ENCODE data around the gene LCE4A.

LCE4A gene

DNA sequence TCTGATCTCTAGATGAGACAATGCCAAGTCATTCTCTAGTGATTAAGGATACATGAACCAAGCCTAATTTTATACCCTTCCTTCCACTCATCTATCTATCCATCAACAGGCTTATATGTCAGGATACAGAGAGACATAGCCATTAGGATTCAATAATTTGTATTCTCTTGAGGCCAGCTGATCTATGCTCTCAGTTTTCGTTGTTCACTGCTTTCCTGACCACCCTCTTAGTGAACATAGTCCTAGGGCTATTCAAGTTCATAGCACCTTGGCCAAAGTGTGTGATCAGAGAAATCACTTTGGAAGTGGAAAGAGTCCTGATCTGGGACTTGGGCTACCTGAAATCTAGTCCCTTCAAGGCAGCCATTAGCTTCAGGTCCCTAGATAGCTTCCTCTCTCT lies 45.6 kb downstream of the LCE4A start:
- no peak overlapping the region for H3K9ac ChIP-seq (ENCODE audit: insufficient read length)
- TF ChIP-seq EZH2 (IDR thresholded peaks at IDR 0.05) (no peak), POLR2AphosphoS5 (IDR thresholded peaks at IDR 0.05; ENCODE audit: borderline replicate concordance, low read depth, low read length) (no peak), FOXP2 (optimal IDR thresholded peaks at IDR 0.05; ENCODE audit: control extremely low read depth, extremely low read length, insufficient read depth) (no peak)

DNA sequence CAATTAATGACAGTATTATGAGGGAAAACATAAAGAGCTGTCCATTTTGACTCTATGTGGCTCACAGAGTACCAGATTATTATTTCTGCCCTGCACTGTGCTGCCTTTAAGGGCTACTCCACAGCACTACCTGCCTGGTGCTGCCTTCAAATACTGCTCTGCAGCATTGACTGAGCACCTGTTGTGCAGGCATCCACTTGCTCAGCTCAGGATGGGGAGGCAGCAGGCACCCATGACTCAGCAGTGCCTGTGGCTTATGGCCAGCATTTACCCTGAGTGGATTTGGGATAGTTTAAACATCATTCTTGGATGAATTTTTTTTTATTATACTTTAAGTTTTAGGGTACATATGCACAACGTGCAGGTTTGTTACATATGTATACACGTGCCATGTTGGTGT lies 48.9 kb downstream of the LCE4A start:
- Histone ChIP-seq H3K9me3 (ENCODE audit: low read depth, low read length) (no peaks in the 10 kb centered on the region), H3K9ac (ENCODE audit: insufficient read length) (no peak overlapping the region), H3K27ac (no peak overlapping the region), H3K36me3 (ENCODE audit: insufficient read depth, low read length) (no peaks in the 10 kb centered on the region), H3K4me3 (no peak overlapping the region)
- TF ChIP-seq EZH2 (IDR thresholded peaks at IDR 0.05) (no peak), FOXP2 (optimal IDR thresholded peaks at IDR 0.05; ENCODE audit: control extremely low read depth, extremely low read length, insufficient read depth) (no peak), POLR2AphosphoS5 (IDR thresholded peaks at IDR 0.05; ENCODE audit: borderline replicate concordance, low read depth, low read length) (no peak)
- no peak for DNase-seq (ENCODE audit: low read depth, low spot score)

More for the DNA sequence above, 45.6 kb downstream of the LCE4A start:
- no peak for DNase-seq (ENCODE audit: low read depth, low spot score)
- Histone ChIP-seq H3K36me3 (ENCODE audit: insufficient read depth, low read length) (no peaks in the 10 kb centered on the region), H3K4me3 (no peak overlapping the region), H3K27ac (no peak overlapping the region), H3K9me3 (ENCODE audit: low read depth, low read length) (no peaks in the 10 kb centered on the region)

DNA sequence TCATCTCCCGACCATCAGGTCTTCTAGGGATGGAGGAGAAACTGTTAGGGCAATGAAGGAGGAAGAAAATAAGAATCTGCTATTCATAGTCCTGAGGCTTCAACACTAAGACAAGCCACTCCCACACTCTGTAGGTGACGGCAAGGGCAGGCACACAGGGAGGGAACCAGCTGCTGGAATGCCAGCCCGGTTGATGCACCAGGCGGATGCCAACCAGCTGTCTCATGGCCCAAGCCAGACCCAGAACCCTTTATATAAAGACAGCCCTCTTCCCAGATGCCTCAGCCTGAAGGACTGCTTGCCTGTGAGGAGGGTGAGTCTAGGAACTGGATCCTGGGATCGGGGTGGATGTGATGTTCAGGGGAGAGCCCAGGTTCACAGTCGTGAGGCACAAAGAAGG lies 49.8 kb downstream of the LCE4A start, which contains the start of gene KPRP:
Gene KPRP, plus strand, starts transcription at position 279 of the 400 bp plus-strand sequence. CDS start 1,564 bp downstream, outside the sequence.
- no peaks in the 10 kb centered on the region for H3K36me3 ChIP-seq (ENCODE audit: insufficient read depth, low read length)
- DNase-seq (ENCODE audit: low read depth, low spot score): no peak
- H3K27ac ChIP-seq: no peak within 1 kb of the TSS
- no peaks in the 10 kb centered on the region for H3K9me3 ChIP-seq (ENCODE audit: low read depth, low read length)
- no peak within 1 kb of the TSS for H3K4me3 ChIP-seq
- no peak within 1 kb of the TSS for H3K9ac ChIP-seq (ENCODE audit: insufficient read length)
- TF ChIP-seq FOXP2 (optimal IDR thresholded peaks at IDR 0.05; ENCODE audit: control extremely low read depth, extremely low read length, insufficient read depth) (no peak), EZH2 (IDR thresholded peaks at IDR 0.05) (no peak), POLR2AphosphoS5 (IDR thresholded peaks at IDR 0.05; ENCODE audit: borderline replicate concordance, low read depth, low read length) (no peak)

DNA sequence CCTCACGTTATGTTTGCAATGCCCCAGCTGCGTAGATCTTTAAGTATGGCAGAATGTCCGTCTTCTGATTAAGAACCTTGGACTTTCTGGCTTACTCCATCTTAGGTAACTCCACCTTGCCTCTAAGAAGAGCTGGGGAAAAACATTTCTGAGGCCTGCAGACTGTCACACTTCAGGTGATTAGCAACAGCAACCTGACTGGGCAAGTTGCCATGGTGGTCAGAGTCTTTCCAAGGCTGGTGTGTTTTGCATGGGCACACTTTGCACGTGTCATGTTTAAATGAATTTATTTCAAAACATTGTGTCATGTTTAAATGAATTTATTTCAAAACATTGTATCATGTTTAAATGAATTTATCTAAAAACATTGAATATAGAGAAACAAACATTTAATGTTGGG lies 50.7 kb downstream of the LCE4A start:
- no peaks in the 10 kb centered on the region for H3K36me3 ChIP-seq (ENCODE audit: insufficient read depth, low read length)
- TF ChIP-seq EZH2 (IDR thresholded peaks at IDR 0.05) (no peak), POLR2AphosphoS5 (IDR thresholded peaks at IDR 0.05; ENCODE audit: borderline replicate concordance, low read depth, low read length) (no peak), FOXP2 (optimal IDR thresholded peaks at IDR 0.05; ENCODE audit: control extremely low read depth, extremely low read length, insufficient read depth) (no peak)
- H3K9ac ChIP-seq (ENCODE audit: insufficient read length): no peak overlapping the region
- no peak overlapping the region for H3K27ac ChIP-seq
- DNase-seq (ENCODE audit: low read depth, low spot score): no peak
- H3K4me3 ChIP-seq: no peak overlapping the region
- no peaks in the 10 kb centered on the region for H3K9me3 ChIP-seq (ENCODE audit: low read depth, low read length)
